Ureter (tissue), 1 donor: ENCODE data around the gene RS1. TPM values are rescaled to one million over a fixed set of nuclear protein-coding genes. Genes with fewer than 3 reads are reported as not detected.

Source experiments
- DNase-seq: peaks from one replicate; pipeline ENCODE4 v3.0.0-alpha.2; 2020; ENCODE audit warnings: low spot score
- total RNA-seq: library from RNA; stranded (reverse); gene quantifications from one replicate; pipeline ENCODE4 v1.2.4, GENCODE V29; 2023
- donor health status: DM: yes; HTN: yes; CAD: no.

Gene RS1
- total RNA-seq, 1 donor from 2014 or later = not detected

DNA sequence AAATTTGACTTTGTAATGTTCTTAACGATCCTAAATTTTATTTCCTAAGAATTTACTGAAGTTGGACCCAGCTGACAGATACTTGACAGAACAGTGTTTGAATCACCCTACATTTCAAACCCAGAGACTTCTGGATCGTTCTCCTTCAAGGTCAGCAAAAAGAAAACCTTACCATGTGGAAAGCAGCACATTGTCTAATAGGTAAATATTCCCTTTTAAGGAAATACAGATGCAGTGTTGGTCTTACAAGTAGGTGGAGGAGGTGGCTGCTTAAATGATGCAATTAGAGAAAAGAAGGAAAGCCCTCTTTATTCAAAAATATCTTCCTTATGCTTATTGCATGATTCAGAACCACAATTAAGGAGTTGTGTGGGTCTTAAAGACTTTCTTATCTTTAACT, 73.5 kb downstream of the RS1 start:
- no peak for DNase-seq

DNA sequence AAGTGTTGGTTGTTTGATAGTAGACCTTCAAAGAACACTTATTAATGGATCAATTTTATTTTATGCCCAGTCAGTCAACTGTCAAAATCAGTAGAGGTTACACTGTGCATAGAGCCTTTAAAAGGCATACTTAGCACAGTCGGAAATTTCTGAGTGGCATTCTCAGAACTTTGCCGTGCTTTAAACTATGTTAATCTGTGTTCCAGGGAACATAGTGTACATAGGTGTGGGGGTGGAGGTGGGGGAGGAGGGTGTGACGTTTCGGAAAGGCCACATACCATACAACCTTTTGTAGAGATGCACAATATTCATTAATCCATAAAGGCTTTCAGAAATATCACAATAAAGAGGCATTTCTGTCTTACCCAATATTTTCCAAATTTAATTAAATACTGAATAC, 75.8 kb downstream of the RS1 start:
- DNase-seq = no peak

DNA sequence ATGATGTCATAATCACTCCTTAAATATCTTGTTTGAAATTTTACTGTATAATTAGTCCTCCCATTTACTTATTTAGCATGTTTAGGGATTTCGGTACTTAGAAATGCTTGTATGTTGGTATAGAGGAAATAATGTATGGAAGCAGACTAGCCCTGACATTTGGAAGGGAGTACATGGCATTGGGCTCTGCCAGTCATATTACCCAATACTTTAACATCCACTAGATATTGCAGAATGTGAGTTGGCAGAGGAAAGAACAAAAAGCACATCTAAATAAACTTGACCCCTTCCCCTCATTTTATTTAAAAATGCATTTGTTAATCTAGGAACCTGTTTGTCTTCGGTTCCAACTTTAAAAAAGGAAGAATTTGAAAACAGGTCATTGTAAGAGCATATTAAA, 77.8 kb downstream of the RS1 start:
- DNase-seq = no peak

DNA sequence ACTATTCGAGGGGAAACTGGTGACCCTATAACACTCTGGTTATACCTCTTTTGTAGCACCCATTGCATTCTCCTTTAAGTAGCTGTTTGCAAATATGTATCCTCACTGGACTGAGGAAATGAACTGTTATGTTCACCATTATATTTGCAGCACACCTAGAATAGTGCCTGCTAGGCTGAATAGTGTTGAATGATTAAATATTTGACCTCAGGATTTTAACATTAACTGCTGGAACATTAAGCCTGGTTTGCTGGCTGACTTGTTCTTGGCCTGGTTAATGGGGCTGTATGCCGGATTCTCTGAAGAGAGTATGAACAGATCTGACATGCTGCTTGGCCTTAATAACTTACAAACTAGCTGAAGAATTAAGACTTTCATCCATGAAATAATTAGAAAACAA, 80.1 kb downstream of the RS1 start:
- no peak for DNase-seq

Other genes with a start within 250 kb of the RS1 start
- gene CDKL5, start 246.5 kb downstream of the RS1 start, total RNA-seq = 42.3 TPM
- gene PPEF1, start 35.5 kb upstream of the RS1 start, total RNA-seq = 0.29 TPM